Stomach (tissue), 4 donors: Measurements from ENCODE around the gene DGCR6L.

Source experiments
- POLR2A ChIP-seq, 4 donors: fragments of 450-650 bp; IDR thresholded peaks; one replicate each; pipeline ENCODE4 v1.6.1; 2016; ENCODE audit warnings: antibody characterized with exemption in 4 of 4, control low read depth in 2 of 4, mild to moderate bottlenecking in 1 of 4, moderate library complexity in 1 of 4
- POLR2AphosphoS5 ChIP-seq, 3 donors: sonication (generic); formaldehyde crosslinking; IDR thresholded peaks; one replicate each; pipeline ENCODE4 v1.6.1; 2016; ENCODE audit warnings: antibody characterized with exemption in 3 of 3
- TF ChIP-seq, protein P1 (sequence below), 7 experiments: fragments of 450-650 bp in 4 of 7; fragments of 200-600 bp in 3 of 7; sonication (generic) in 3 of 7; IDR thresholded peaks; one replicate each; pipeline ENCODE4 v1.5.1; 2016 to 2019; ENCODE audit warnings: antibody characterized with exemption in 7 of 7, control low read depth in 2 of 7, mild to moderate bottlenecking in 1 of 7

- no peak for TF ChIP-seq POLR2A (IDR thresholded peaks at IDR 0.05)
- TF ChIP-seq, protein P1, sequence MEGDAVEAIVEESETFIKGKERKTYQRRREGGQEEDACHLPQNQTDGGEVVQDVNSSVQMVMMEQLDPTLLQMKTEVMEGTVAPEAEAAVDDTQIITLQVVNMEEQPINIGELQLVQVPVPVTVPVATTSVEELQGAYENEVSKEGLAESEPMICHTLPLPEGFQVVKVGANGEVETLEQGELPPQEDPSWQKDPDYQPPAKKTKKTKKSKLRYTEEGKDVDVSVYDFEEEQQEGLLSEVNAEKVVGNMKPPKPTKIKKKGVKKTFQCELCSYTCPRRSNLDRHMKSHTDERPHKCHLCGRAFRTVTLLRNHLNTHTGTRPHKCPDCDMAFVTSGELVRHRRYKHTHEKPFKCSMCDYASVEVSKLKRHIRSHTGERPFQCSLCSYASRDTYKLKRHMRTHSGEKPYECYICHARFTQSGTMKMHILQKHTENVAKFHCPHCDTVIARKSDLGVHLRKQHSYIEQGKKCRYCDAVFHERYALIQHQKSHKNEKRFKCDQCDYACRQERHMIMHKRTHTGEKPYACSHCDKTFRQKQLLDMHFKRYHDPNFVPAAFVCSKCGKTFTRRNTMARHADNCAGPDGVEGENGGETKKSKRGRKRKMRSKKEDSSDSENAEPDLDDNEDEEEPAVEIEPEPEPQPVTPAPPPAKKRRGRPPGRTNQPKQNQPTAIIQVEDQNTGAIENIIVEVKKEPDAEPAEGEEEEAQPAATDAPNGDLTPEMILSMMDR (IDR thresholded peaks at IDR 0.05), result no peak
- TF ChIP-seq POLR2AphosphoS5 (IDR thresholded peaks at IDR 0.05), result no peak
These were observed 39.0 kb downstream of the DGCR6L start for GRCh38 chr22:20280866-20281265.
